ENCODE results near the gene SYT3.

SYT3 gene

DNA sequence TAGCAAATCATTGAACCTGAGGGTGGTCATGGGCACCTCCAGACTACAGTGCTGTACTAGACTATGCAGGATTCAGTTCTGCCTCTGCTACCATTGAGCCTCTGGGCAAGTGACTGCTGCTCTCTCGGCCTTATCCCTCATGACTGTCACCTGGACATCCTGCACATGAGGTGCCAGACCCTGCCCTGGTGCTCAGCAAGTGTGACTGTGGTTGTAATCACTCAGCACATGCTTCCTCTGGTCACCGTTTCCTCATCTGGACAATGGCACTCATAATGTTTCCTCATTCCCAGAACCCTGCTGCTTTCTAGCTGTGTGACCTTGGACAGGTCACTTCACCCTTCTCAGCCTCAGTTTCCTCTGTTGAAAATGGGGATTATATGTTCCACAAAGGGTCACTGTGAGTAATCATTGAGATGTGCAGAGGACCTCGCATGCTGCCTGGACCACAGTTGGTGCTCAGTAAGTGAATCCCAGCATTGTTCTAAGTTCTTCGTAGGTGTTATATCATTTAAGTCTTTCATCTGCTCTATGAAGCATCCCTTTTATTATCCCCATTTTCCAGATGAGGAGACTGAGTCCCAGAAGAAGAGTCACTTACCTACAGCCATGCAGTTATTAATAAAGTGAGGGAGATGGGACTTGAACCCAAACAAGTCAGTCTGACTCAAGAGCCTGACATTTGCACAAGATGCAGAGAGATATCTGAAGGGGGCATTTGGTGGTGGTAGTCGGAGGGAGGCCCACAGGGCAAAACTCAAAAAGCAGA is 3.2 kb downstream of the SYT3 start:
- Histone ChIP-seq H3K27ac (replicated peaks) (no peak overlapping the region), H3K27me3 (ENCODE audit: insufficient read depth, poor library complexity, severe bottlenecking) (peaks cover 20% of the 10 kb centered on the region), H3K4me3 (replicated peaks; ENCODE audit: insufficient read depth, low read length) (no peak overlapping the region)
- no peak for DNase-seq (ENCODE audit: low read depth in 1 of 2, low spot score in 1 of 2)
- no peak for TF ChIP-seq SPI1 (IDR thresholded peaks at IDR 0.05; ENCODE audit: borderline replicate concordance, low read depth)
- no peak for TF ChIP-seq POLR2AphosphoS5 (IDR thresholded peaks at IDR 0.05; ENCODE audit: low read depth)
- TF ChIP-seq, protein P1, sequence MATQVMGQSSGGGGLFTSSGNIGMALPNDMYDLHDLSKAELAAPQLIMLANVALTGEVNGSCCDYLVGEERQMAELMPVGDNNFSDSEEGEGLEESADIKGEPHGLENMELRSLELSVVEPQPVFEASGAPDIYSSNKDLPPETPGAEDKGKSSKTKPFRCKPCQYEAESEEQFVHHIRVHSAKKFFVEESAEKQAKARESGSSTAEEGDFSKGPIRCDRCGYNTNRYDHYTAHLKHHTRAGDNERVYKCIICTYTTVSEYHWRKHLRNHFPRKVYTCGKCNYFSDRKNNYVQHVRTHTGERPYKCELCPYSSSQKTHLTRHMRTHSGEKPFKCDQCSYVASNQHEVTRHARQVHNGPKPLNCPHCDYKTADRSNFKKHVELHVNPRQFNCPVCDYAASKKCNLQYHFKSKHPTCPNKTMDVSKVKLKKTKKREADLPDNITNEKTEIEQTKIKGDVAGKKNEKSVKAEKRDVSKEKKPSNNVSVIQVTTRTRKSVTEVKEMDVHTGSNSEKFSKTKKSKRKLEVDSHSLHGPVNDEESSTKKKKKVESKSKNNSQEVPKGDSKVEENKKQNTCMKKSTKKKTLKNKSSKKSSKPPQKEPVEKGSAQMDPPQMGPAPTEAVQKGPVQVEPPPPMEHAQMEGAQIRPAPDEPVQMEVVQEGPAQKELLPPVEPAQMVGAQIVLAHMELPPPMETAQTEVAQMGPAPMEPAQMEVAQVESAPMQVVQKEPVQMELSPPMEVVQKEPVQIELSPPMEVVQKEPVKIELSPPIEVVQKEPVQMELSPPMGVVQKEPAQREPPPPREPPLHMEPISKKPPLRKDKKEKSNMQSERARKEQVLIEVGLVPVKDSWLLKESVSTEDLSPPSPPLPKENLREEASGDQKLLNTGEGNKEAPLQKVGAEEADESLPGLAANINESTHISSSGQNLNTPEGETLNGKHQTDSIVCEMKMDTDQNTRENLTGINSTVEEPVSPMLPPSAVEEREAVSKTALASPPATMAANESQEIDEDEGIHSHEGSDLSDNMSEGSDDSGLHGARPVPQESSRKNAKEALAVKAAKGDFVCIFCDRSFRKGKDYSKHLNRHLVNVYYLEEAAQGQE (IDR thresholded peaks at IDR 0.05; ENCODE audit: insufficient replicate concordance, low read depth), result no peak
- TF ChIP-seq, protein P2, sequence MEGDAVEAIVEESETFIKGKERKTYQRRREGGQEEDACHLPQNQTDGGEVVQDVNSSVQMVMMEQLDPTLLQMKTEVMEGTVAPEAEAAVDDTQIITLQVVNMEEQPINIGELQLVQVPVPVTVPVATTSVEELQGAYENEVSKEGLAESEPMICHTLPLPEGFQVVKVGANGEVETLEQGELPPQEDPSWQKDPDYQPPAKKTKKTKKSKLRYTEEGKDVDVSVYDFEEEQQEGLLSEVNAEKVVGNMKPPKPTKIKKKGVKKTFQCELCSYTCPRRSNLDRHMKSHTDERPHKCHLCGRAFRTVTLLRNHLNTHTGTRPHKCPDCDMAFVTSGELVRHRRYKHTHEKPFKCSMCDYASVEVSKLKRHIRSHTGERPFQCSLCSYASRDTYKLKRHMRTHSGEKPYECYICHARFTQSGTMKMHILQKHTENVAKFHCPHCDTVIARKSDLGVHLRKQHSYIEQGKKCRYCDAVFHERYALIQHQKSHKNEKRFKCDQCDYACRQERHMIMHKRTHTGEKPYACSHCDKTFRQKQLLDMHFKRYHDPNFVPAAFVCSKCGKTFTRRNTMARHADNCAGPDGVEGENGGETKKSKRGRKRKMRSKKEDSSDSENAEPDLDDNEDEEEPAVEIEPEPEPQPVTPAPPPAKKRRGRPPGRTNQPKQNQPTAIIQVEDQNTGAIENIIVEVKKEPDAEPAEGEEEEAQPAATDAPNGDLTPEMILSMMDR (IDR thresholded peaks at IDR 0.05; ENCODE audit: insufficient read depth, low read length), result no peak
- no peak for TF ChIP-seq GABPA (IDR thresholded peaks at IDR 0.05; ENCODE audit: low read depth)

DNA sequence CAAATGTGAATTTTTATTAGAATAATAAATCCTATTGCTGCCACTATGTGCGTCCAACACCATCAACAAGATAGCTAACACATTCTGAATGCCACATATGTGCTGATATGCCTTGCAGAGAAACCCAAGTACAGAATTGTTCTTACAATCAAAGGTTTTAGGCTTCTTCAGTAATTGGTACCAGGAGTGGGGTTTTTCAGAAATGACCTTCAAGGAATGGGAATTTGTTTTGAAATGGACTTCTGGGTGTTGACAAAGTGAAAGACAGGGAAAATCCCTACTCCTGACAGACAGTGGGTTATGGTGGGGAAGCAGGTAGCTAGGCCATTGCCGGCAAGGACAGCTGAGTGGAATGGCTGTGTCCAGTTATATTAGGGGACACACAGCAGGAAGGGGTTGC is 5.7 kb downstream of the SYT3 start:
- no peak for DNase-seq (ENCODE audit: low read depth in 1 of 2, low spot score in 1 of 2)
- no peak overlapping the region for H3K4me3 ChIP-seq (replicated peaks; ENCODE audit: insufficient read depth, low read length)

DNA sequence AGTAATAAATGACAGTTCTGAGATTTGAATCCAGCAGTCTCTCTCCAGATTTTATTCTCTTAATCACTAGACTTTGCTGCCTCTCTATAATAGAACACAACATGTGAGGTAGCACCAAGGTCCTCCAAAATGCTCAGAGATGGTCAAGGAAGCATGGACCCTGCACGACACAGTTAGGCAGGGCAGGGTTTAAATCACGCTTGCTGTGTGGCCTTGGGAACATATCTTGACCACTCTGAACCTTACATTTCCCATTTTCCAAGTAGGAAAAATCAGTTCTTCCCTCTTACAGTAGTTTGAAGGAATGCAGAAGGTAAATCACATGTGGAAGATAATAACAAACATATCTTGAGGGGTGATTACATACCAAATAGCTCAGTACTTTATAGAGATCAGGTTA is 6.3 kb downstream of the SYT3 start:
- Histone ChIP-seq H3K27ac (replicated peaks) (no peak overlapping the region), H3K27me3 (ENCODE audit: insufficient read depth, poor library complexity, severe bottlenecking) (peaks cover 4% of the 10 kb centered on the region), H3K4me3 (replicated peaks; ENCODE audit: insufficient read depth, low read length) (no peak overlapping the region)
- TF ChIP-seq, protein P2 (IDR thresholded peaks at IDR 0.05; ENCODE audit: insufficient read depth, low read length), result no peak
- no peak for TF ChIP-seq GABPA (IDR thresholded peaks at IDR 0.05; ENCODE audit: low read depth)
- TF ChIP-seq, protein P1 (IDR thresholded peaks at IDR 0.05; ENCODE audit: insufficient replicate concordance, low read depth), result no peak
- TF ChIP-seq POLR2AphosphoS5 (IDR thresholded peaks at IDR 0.05; ENCODE audit: low read depth), result no peak
- TF ChIP-seq SPI1 (IDR thresholded peaks at IDR 0.05; ENCODE audit: borderline replicate concordance, low read depth), result no peak
- DNase-seq (ENCODE audit: low read depth in 1 of 2, low spot score in 1 of 2), result no peak

More for the DNA sequence above, 5.7 kb downstream of the SYT3 start:
- Histone ChIP-seq H3K27me3 (ENCODE audit: insufficient read depth, poor library complexity, severe bottlenecking) (peaks cover 9% of the 10 kb centered on the region), H3K27ac (replicated peaks) (no peak overlapping the region)
- TF ChIP-seq SPI1 (IDR thresholded peaks at IDR 0.05; ENCODE audit: borderline replicate concordance, low read depth), result no peak
- TF ChIP-seq, protein P2 (IDR thresholded peaks at IDR 0.05; ENCODE audit: insufficient read depth, low read length), result no peak
- TF ChIP-seq, protein P1 (IDR thresholded peaks at IDR 0.05; ENCODE audit: insufficient replicate concordance, low read depth), result no peak
- no peak for TF ChIP-seq POLR2AphosphoS5 (IDR thresholded peaks at IDR 0.05; ENCODE audit: low read depth)
- TF ChIP-seq GABPA (IDR thresholded peaks at IDR 0.05; ENCODE audit: low read depth), result no peak

All from HL-60 (cell line).